Measurements from ENCODE around the gene MTUS2. TPM values are rescaled to one million over a fixed set of nuclear protein-coding genes. Genes with fewer than 3 reads are reported as not detected.

Gene MTUS2
- total RNA-seq, 6 experiments from 2014 or later, result 0.07 to 0.15 (median 0.14) TPM; not detected in 1

DNA sequence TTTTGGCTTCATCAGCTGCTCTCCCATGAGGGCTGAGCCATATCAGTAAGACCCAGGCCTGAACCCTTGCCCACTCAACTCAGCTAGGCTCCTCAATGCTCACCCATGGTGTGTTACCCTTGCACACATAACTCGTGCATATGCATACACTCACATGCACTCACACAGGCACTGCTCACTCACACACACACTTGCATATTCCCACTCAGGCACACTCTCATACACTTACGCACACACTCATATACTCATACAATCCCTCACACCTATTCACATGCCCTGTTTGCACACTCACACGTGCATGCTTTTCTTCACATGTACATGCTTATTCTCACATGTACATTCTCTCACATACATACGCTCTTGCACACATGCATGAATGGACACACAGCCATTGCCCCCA is 681.5 kb downstream of the MTUS2 start:
- DNase-seq, result no peak
- no peak overlapping the region for H3K27ac Mint-ChIP-seq
- peaks cover 20% of the 10 kb centered on the region for H3K4me1 Mint-ChIP-seq (ENCODE audit: low read depth)

DNA sequence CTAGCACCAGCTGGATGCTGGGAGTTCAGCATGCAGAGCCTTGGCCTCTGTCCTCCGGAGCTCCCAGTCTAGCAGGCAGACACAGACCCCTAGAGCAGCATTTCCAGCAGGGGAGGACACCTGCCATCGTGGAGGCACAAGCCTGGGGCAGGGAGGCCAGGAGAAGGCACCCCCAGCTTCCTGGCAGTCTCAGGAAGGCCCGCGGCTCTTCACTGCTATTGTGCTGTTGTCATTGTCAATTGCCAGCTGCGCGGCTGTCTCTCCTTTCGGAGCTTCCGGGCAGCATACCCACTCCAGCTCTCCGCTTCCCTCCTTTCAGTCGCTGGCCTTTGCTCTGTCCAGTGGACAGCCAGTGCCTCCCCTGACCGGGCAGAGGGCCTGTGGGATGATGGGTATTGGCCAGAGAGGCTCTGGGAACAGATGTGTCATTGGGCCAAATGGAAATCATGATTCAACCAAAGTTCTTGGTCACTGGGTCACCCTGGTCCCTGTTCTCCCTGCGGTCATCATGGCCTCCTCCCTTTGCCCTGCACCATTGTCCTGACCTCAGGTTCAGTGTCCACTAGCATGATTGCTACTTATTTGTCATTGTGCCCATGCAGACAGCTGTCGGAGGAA is 682.4 kb downstream of the MTUS2 start:
- H3K9me3 Mint-ChIP-seq, result no peaks in the 10 kb centered on the region
- H3K27me3 Mint-ChIP-seq (ENCODE audit: insufficient read depth), result peaks cover 32% of the 10 kb centered on the region
- TF ChIP-seq, protein P1, sequence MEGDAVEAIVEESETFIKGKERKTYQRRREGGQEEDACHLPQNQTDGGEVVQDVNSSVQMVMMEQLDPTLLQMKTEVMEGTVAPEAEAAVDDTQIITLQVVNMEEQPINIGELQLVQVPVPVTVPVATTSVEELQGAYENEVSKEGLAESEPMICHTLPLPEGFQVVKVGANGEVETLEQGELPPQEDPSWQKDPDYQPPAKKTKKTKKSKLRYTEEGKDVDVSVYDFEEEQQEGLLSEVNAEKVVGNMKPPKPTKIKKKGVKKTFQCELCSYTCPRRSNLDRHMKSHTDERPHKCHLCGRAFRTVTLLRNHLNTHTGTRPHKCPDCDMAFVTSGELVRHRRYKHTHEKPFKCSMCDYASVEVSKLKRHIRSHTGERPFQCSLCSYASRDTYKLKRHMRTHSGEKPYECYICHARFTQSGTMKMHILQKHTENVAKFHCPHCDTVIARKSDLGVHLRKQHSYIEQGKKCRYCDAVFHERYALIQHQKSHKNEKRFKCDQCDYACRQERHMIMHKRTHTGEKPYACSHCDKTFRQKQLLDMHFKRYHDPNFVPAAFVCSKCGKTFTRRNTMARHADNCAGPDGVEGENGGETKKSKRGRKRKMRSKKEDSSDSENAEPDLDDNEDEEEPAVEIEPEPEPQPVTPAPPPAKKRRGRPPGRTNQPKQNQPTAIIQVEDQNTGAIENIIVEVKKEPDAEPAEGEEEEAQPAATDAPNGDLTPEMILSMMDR (IDR thresholded peaks at IDR 0.05), result no peak
- H3K36me3 Mint-ChIP-seq (ENCODE audit: low read depth), result no peaks in the 10 kb centered on the region
- H3K4me1 Mint-ChIP-seq (ENCODE audit: low read depth), result peaks cover 20% of the 10 kb centered on the region
- no peak overlapping the region for H3K4me3 Mint-ChIP-seq
- no peak overlapping the region for H3K27ac Mint-ChIP-seq
- DNase-seq, result no peak

More for the DNA sequence above, 681.5 kb downstream of the MTUS2 start:
- TF ChIP-seq, protein P1 (IDR thresholded peaks at IDR 0.05), result no peak
- Mint-ChIP-seq H3K27me3 (ENCODE audit: insufficient read depth) (peaks cover 36% of the 10 kb centered on the region), H3K36me3 (ENCODE audit: low read depth) (no peaks in the 10 kb centered on the region), H3K9me3 (no peaks in the 10 kb centered on the region), H3K4me3 (no peak overlapping the region)

DNA sequence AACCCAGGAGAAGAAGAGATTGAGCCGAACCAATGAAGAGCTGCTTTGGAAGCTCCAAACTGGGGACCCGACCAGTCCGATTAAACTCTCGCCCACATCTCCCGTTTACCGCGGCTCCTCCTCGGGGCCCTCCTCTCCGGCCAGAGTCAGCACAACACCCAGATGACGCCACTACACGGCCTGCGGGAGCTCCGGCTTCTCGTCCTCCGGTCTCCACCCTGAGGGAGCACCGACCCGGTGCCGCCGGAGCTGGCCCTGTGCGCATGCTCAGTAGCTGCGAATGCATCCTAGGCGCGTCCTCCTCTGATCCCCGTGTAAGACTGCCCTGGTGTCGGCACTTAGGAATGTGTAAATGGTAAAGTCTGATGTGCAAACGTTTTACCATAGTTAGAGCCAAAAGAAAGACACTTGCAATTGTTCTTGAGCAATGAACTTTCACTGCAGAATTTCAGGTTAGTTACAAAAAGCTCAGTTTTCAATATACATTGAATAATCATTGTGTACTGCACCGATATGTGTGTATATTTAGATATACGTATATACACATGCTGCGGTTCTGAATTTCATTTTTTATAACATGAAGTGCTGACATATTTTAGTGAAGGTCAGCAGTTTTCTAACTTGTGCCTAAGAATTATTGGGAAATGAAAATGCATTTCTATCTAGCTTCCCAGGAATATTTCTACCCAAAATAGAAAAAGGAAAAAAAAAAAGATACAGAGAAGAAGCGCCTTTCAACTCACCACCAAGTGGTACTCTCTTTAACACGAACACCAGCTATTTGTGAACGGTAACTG is 683.1 kb downstream of the MTUS2 start:
- peaks cover 31% of the 10 kb centered on the region for H3K27me3 Mint-ChIP-seq (ENCODE audit: insufficient read depth)
- peak overlapping the region; percentile 60 for H3K4me3 Mint-ChIP-seq

DNA sequence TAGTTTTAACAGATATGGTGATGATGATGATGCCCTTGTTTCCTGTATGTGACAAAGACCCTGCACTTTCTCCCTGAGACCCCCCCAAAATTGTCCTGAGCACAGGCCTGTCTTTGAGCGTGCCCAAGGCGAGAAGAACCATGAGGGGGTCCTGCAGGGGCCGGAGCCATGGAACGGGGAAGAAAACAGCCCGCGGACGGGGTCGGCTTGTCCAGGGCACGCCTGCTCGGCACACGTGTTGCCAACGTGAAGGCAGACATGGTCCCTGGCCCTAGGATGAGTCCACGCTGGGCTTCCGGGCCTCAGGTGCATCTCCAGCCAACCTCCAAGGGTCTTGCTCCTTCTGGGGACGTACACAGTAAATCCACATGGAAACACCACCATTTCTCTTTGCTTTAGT is 684.6 kb downstream of the MTUS2 start:
- Mint-ChIP-seq H3K27me3 (ENCODE audit: insufficient read depth) (peaks cover 26% of the 10 kb centered on the region), H3K27ac (no peak overlapping the region), H3K4me1 (ENCODE audit: low read depth) (peaks cover 35% of the 10 kb centered on the region), H3K4me3 (no peak overlapping the region), H3K36me3 (ENCODE audit: low read depth) (peaks cover 6% of the 10 kb centered on the region; the same call in 1 of the 2 replicates), H3K9me3 (no peaks in the 10 kb centered on the region)
- DNase-seq, result no peak
- TF ChIP-seq, protein P1 (IDR thresholded peaks at IDR 0.05), result no peak

More for the DNA sequence above, 683.1 kb downstream of the MTUS2 start:
- peaks cover 21% of the 10 kb centered on the region for H3K4me1 Mint-ChIP-seq (ENCODE audit: low read depth)
- no peaks in the 10 kb centered on the region for H3K9me3 Mint-ChIP-seq
- TF ChIP-seq, protein P1 (IDR thresholded peaks at IDR 0.05), result no peak
- no peaks in the 10 kb centered on the region for H3K36me3 Mint-ChIP-seq (ENCODE audit: low read depth)
- no peak overlapping the region; the same call in 1 of the 2 replicates for H3K27ac Mint-ChIP-seq
- no peak for DNase-seq

DNA sequence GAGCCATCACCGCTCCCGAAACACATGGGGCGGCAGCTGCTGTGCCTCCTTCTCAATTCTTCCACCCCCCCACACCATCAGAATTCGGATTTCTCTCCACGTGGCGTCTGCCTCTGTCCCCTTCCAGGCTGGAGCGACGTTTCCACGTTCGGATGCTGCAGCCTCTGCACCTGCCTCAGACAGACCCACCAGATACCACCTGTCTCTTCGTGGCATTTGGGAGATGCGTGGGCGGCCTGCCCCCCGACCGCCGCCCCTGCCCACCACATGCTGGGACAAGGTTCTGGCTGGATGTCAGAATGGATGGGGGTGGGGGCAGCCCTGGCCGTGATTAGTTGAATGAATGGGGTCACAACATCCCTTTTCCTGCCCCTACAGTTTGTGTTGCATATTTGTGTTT is 685.4 kb downstream of the MTUS2 start:
- Mint-ChIP-seq H3K27me3 (ENCODE audit: insufficient read depth) (peaks cover 26% of the 10 kb centered on the region), H3K4me1 (ENCODE audit: low read depth) (peaks cover 44% of the 10 kb centered on the region), H3K4me3 (no peak overlapping the region), H3K9me3 (no peaks in the 10 kb centered on the region), H3K27ac (no peak overlapping the region; the same call in 1 of the 2 replicates), H3K36me3 (ENCODE audit: low read depth) (peaks cover 13% of the 10 kb centered on the region)
- DNase-seq, result no peak
- TF ChIP-seq, protein P1 (IDR thresholded peaks at IDR 0.05), result no peak

Measured in HFFc6 (cell line).